B cell (primary cell): Measurements from ENCODE around the gene PPP2R1A. TPM values are rescaled to one million over a fixed set of nuclear protein-coding genes. Genes with fewer than 3 reads are reported as not detected.

ENCODE experiments used
- ATAC-seq: fragments of 200-7000 bp; cut with Tn5 transposase; one replicate; pipeline ENCODE4 v1.10.0; 2021; ENCODE audit warnings: low read depth, mild to moderate bottlenecking, moderate number of reproducible peaks, moderate library complexity
- CTCF ChIA-PET: fragments of 350-600 bp; sonication (Branson Sonifier 250); formaldehyde crosslinking; loops from one replicate; lab custom pipeline; 2021; ENCODE audit warnings: antibody characterized with exemption, inconsistent platforms; lab: Charles Lee
- POLR2A ChIA-PET: fragments of 350-600 bp; sonication (Branson Sonifier 250); formaldehyde crosslinking; loops from one replicate; lab custom pipeline; 2021; ENCODE audit warnings: antibody characterized with exemption; lab: Charles Lee
- DNase-seq: peaks from one replicate; pipeline ENCODE4 v3.0.0; 2013
- H2AFZ ChIP-seq: 2 replicates; pipeline ENCODE4 v1.6.1; 2012; ENCODE audit warnings: mild to moderate bottlenecking, low read depth, low read length; ENCODE audit not compliant: insufficient read depth, poor library complexity, severe bottlenecking
- H3K27ac ChIP-seq, 2 donors: 1 replicate in 1 of 2; 2 replicates in 1 of 2; pipeline ENCODE4 v1.5.1; 2012 to 2013; ENCODE audit warnings: low read length in 2 of 2, mild to moderate bottlenecking in 2 of 2, moderate library complexity in 1 of 2
- H3K27me3 ChIP-seq, 4 experiments: fragments of 200-600 bp in 1 of 4; sonication (generic) in 1 of 4; replicated peaks in 1 of 4; 1 replicate in 2 of 4; 2 replicates in 2 of 4; pipeline versions ENCODE4 v1.6.1 to v1.7.0; 2013 to 2016; ENCODE audit warnings: low read length in 3 of 4, mild to moderate bottlenecking in 2 of 4, mixed read lengths in 1 of 4, moderate library complexity in 1 of 4; ENCODE audit not compliant: insufficient read depth in 4 of 4, control insufficient read depth in 3 of 4; ENCODE audit errors: control extremely low read depth in 1 of 4
- H3K36me3 ChIP-seq, 2 experiments: replicated peaks in 1 of 2; 1 replicate in 1 of 2; 2 replicates in 1 of 2; pipeline versions ENCODE4 v1.6.1 to v1.7.1; 2013; ENCODE audit warnings: low read length in 1 of 2; ENCODE audit not compliant: insufficient read depth in 2 of 2, control insufficient read depth in 1 of 2; ENCODE audit errors: control extremely low read depth in 1 of 2, extremely low read depth in 1 of 2
- H3K4me1 ChIP-seq, 2 donors: fragments of 200-600 bp in 1 of 2; sonication (generic) in 1 of 2; 1 replicate in 1 of 2; 2 replicates in 1 of 2; pipeline versions ENCODE4 v1.5.1 to v1.6.1; 2013 to 2017; ENCODE audit warnings: low read length in 2 of 2; ENCODE audit not compliant: control insufficient read depth in 2 of 2, insufficient read depth in 2 of 2
- H3K4me2 ChIP-seq: replicated peaks from 2 replicates; pipeline ENCODE3; 2012; ENCODE audit warnings: mild to moderate bottlenecking, low read depth, low read length; ENCODE audit not compliant: poor library complexity, severe bottlenecking
- H3K4me3 ChIP-seq, 5 experiments: fragments of 200-600 bp in 1 of 5; sonication (generic) in 1 of 5; 1 replicate in 3 of 5; 2 replicates in 2 of 5; pipeline versions ENCODE4 v1.5.1 to v1.7.0; 2011 to 2016; ENCODE audit warnings: low read length in 4 of 5, mild to moderate bottlenecking in 4 of 5, low read depth in 2 of 5, control low read depth in 1 of 5, moderate library complexity in 1 of 5; ENCODE audit not compliant: insufficient read depth in 1 of 5; ENCODE audit errors: control extremely low read depth in 1 of 5, extremely low read depth in 1 of 5
- H3K79me2 ChIP-seq: fragments of 200-600 bp; sonication (generic); one replicate; pipeline ENCODE4 v1.6.0; 2016; ENCODE audit warnings: low read length; ENCODE audit not compliant: control insufficient read depth, insufficient read depth
- H3K9ac ChIP-seq: fragments of 200-600 bp; sonication (generic); 2 replicates; pipeline ENCODE4 v1.6.1; 2017; ENCODE audit warnings: mild to moderate bottlenecking, low read length, moderate library complexity
- H3K9me3 ChIP-seq, 3 donors: one replicate each; pipeline versions ENCODE4 v1.6.1 to v1.7.1; 2013; ENCODE audit warnings: low read length in 2 of 3; ENCODE audit not compliant: control insufficient read depth in 2 of 3, insufficient read depth in 1 of 3; ENCODE audit errors: control extremely low read depth in 1 of 3
- H4K20me1 ChIP-seq: 2 replicates; pipeline ENCODE4 v1.6.0; 2012; ENCODE audit warnings: mild to moderate bottlenecking, low read length; ENCODE audit not compliant: insufficient read depth, control insufficient read depth, poor library complexity, severe bottlenecking
- H3K27ac Mint-ChIP-seq: one replicate; pipeline ENCODE4 v1.8.0; 2021; ENCODE audit warnings: mixed read lengths
- H3K27me3 Mint-ChIP-seq: one replicate; pipeline ENCODE4 v1.8.0; 2021; ENCODE audit warnings: mixed read lengths
- H3K4me1 Mint-ChIP-seq: one replicate; pipeline ENCODE4 v1.8.0; 2021; ENCODE audit warnings: mixed read lengths
- H3K4me3 Mint-ChIP-seq: one replicate; pipeline ENCODE4 v1.8.0; 2021; ENCODE audit warnings: mixed read lengths
- H3K9me3 Mint-ChIP-seq: one replicate; pipeline ENCODE4 v1.8.0; 2022; ENCODE audit warnings: mixed read lengths; ENCODE audit not compliant: insufficient read depth
- CTCF ChIP-seq: fragments of 200-600 bp; IDR thresholded peaks from one replicate; pipeline ENCODE4 v1.8.0; 2022; ENCODE audit warnings: antibody characterized with exemption, mild to moderate bottlenecking
- EZH2 ChIP-seq: IDR thresholded peaks from 2 replicates; pipeline ENCODE4 v1.6.1; 2012; ENCODE audit warnings: borderline replicate concordance, low read depth, mild to moderate bottlenecking, moderate library complexity, low read length; ENCODE audit not compliant: insufficient read depth, poor library complexity, severe bottlenecking
- WGBS: methylation state at CpG from one replicate; pipeline ENCODE4 v1.1.5; 2013; ENCODE audit warnings: missing lambda C conversion rate; ENCODE audit not compliant: insufficient coverage; 5-methylcytosine and 5-hydroxymethylcytosine counted together
- intact Hi-C: fragments of 100-400 bp; cut with micrococcal nuclease; formaldehyde crosslinking; loops from one replicate; pipeline ENCODE4 v1.10.0; 2022
- polyA plus RNA-seq: library from polyadenylated mRNA; depleted of rRNA; stranded (reverse); fragments of >200 nt; gene quantifications from 2 replicates; pipeline ENCODE4 v1.2.3, GENCODE V29; 2012
- total RNA-seq, 2 donors: library from RNA; stranded (reverse); fragments of 120-200 nt in 1 of 2; gene quantifications; 1 replicate in 1 of 2; 2 replicates in 1 of 2; pipeline versions ENCODE4 v1.2.3 to v1.2.4, GENCODE V29; 2013 to 2022

PPP2R1A gene
- total and polyA plus RNA-seq, 2 donors (not counting 1 experiment from before 2014, with no cell fraction given) = 108 to 202 TPM

GRCh38 chr19:52244021-52244420 is 54.2 kb downstream of the PPP2R1A start:
- no peak overlapping the region for H3K4me3 Mint-ChIP-seq
- Histone ChIP-seq H2AFZ (no peak overlapping the region), H3K4me3 (no peak overlapping the region), H3K36me3 (no peaks in the 10 kb centered on the region), H3K4me2 (no peak overlapping the region), H3K4me1 (no peaks in the 10 kb centered on the region), H3K27ac (no peak overlapping the region), H3K9me3 (no peaks in the 10 kb centered on the region), H3K9ac (no peak overlapping the region), H3K79me2 (no peaks in the 10 kb centered on the region), H3K27me3 (peaks cover 0 to 2% (median 0%) of the 10 kb centered on the region in 4 experiments), H4K20me1 (no peaks in the 10 kb centered on the region)
- intact Hi-C loops = no loop called here
- H3K27ac Mint-ChIP-seq = no peak overlapping the region
- H3K27me3 Mint-ChIP-seq = no peaks in the 10 kb centered on the region
- no peak for ATAC-seq
- ChIA-PET CTCF (no interaction called here), POLR2A (no interaction called here)
- no peaks in the 10 kb centered on the region for H3K4me1 Mint-ChIP-seq
- no peak for TF ChIP-seq CTCF
- H3K9me3 Mint-ChIP-seq = no peaks in the 10 kb centered on the region
- WGBS = 91% methylated on average over 10 of the region's 12 CpGs
- no peak for DNase-seq

DNA sequence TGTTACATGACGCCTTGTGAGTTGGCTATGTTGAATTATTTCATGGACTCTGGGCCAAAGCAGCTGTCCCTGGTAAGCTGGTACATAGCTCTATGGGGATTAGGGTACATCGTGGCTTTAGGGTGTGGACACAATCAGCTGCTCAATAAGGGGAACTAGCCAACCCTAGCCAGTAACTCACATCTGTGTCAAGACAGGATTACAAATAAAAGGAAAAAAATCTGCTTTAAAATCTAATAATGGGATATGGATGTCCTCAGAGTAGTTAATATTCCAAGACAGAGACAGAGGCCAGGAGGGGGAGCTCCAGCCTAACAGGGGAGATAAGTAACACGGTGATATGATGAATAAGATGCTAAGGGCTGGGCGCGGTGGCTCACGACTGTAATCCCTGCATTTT is 58.4 kb downstream of the PPP2R1A start:
- H3K4me2 ChIP-seq = no peak overlapping the region
- Mint-ChIP-seq H3K27ac (no peak overlapping the region), H3K4me1 (no peaks in the 10 kb centered on the region), H3K27me3 (no peaks in the 10 kb centered on the region), H3K9me3 (no peaks in the 10 kb centered on the region), H3K4me3 (no peak overlapping the region)
- H3K27me3 ChIP-seq = peaks cover 0 to 2% (median 0%) of the 10 kb centered on the region in 4 experiments
- DNase-seq (peak; percentile 61), ATAC-seq (no peak)
- WGBS = 29% methylated on average over 4 of the region's 6 CpGs
- H3K9me3 ChIP-seq = peaks cover 0 to 3% (median 0%) of the 10 kb centered on the region in 3 donors
- H3K4me3 ChIP-seq = no peak overlapping the region
- H3K27ac ChIP-seq = no peak overlapping the region
- TF ChIP-seq CTCF (peak; percentile 47), EZH2 (no peak)
- ChIA-PET CTCF (interaction anchor here (0.8 to 2.4 kb wide), 7 partner anchors 10 to 501 kb away, joined by 3 to 12 read pairs (median 5); no protein-coding TSS in a partner anchor), POLR2A (no interaction called here)
- H3K4me1 ChIP-seq = no peaks in the 10 kb centered on the region
- intact Hi-C loops = no loop called here
- H2AFZ ChIP-seq = no peak overlapping the region
- no peaks in the 10 kb centered on the region for H3K79me2 ChIP-seq
- H3K9ac ChIP-seq = no peak overlapping the region
- no peaks in the 10 kb centered on the region for H3K36me3 ChIP-seq
- no peaks in the 10 kb centered on the region for H4K20me1 ChIP-seq
